Mesendoderm (in vitro differentiated cells): Measurements from ENCODE around the gene FZD2.

Source experiments
- DNase-seq: peaks from one replicate; pipeline ENCODE4 v3.0.0; 2013
- H2AK5ac ChIP-seq: 2 replicates; pipeline ENCODE4 v1.6.1; 2013; ENCODE audit warnings: low read length, inconsistent platforms
- H2BK120ac ChIP-seq: 2 replicates; pipeline ENCODE4 v1.6.1; 2013; ENCODE audit warnings: low read depth, mild to moderate bottlenecking, low read length, moderate library complexity, mixed read lengths
- H2BK15ac ChIP-seq: replicated peaks from 2 replicates; pipeline ENCODE4 v1.6.1; 2013; ENCODE audit warnings: low read depth, mild to moderate bottlenecking, moderate library complexity
- H2BK5ac ChIP-seq: 2 replicates; pipeline ENCODE4 v1.6.1; 2013; ENCODE audit warnings: low read length, inconsistent platforms
- H3K18ac ChIP-seq: 2 replicates; pipeline ENCODE4 v1.6.1; 2013; ENCODE audit warnings: mild to moderate bottlenecking, low read length, mixed read lengths
- H3K23ac ChIP-seq: one replicate; pipeline ENCODE4 v1.6.1; 2013; ENCODE audit warnings: low read length
- H3K27ac ChIP-seq: 2 replicates; pipeline ENCODE4 v1.5.1; 2013; ENCODE audit warnings: low read depth, mild to moderate bottlenecking, inconsistent platforms, low read length, moderate library complexity
- H3K27me3 ChIP-seq: 2 replicates; pipeline ENCODE4 v1.6.1; 2013; ENCODE audit warnings: low read length, control low read depth, mild to moderate bottlenecking, inconsistent platforms; ENCODE audit not compliant: insufficient read depth, poor library complexity
- H3K36me3 ChIP-seq: 2 replicates; pipeline ENCODE4 v1.6.1; 2013; ENCODE audit warnings: low read length, inconsistent platforms; ENCODE audit not compliant: control insufficient read depth, insufficient read depth
- H3K4ac ChIP-seq: one replicate; pipeline ENCODE4 v1.6.1; 2013; ENCODE audit warnings: low read depth, mild to moderate bottlenecking, low read length, moderate library complexity
- H3K4me1 ChIP-seq: 2 replicates; pipeline ENCODE4 v1.6.1; 2013; ENCODE audit warnings: low read depth, low read length, inconsistent platforms; ENCODE audit not compliant: control insufficient read depth
- H3K4me2 ChIP-seq: 2 replicates; pipeline ENCODE4 v1.6.1; 2013; ENCODE audit warnings: low read length
- H3K4me3 ChIP-seq: 2 replicates; pipeline ENCODE4 v1.5.1; 2013; ENCODE audit warnings: mild to moderate bottlenecking, low read length
- H3K56ac ChIP-seq: one replicate; pipeline ENCODE4 v1.6.1; 2013; ENCODE audit warnings: low read length
- H3K79me1 ChIP-seq: 2 replicates; pipeline ENCODE4 v1.6.1; 2013; ENCODE audit warnings: low read length, inconsistent platforms
- H3K79me2 ChIP-seq: 2 replicates; pipeline ENCODE4 v1.6.1; 2013; ENCODE audit warnings: mild to moderate bottlenecking, low read length; ENCODE audit not compliant: control insufficient read depth, insufficient read depth
- H3K9ac ChIP-seq: 2 replicates; pipeline ENCODE4 v1.6.1; 2013; ENCODE audit warnings: low read length, inconsistent platforms
- H4K5ac ChIP-seq: one replicate; pipeline ENCODE4 v1.6.1; 2013; ENCODE audit warnings: low read length
- H4K8ac ChIP-seq: one replicate; pipeline ENCODE4 v1.6.1; 2013; ENCODE audit warnings: low read depth, mild to moderate bottlenecking, control low read depth, low read length, moderate library complexity
- WGBS: extraction: QIAGEN DNeasy Blood & Tissue Kit; methylation state at CpG from one replicate; pipeline ENCODE4 v1.1.7; 2013; ENCODE audit warnings: low lambda C conversion rate, missing lambda C conversion rate; ENCODE audit not compliant: insufficient coverage; ENCODE audit errors: extremely low coverage; 5-methylcytosine and 5-hydroxymethylcytosine counted together

Gene FZD2

DNA sequence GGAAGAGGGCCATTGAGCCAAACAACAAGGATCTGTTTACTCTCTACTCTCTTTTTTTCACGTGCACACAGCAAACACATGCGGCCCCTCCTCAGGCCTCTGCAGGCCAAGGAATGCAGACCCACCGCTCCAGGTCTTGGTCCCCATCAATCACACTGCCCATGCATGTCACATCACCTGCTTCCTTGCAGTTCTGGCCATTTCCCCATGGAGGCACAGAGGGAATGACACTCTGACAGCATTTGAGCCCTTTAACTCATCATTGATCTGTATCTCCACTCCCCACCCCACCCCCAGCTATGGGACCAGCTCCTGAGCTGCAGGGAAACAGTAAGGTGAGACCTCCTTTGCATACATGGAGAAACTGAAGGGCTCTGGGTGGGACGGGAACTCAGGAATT, 53.0 kb downstream of the FZD2 start:
- Histone ChIP-seq H3K56ac (no peak overlapping the region), H3K23ac (no peak overlapping the region), H3K9ac (no peak overlapping the region), H3K4me2 (no peak overlapping the region), H3K79me1 (no peaks in the 10 kb centered on the region), H2BK5ac (no peak overlapping the region), H3K4ac (no peak overlapping the region), H4K5ac (no peak overlapping the region), H3K27ac (no peak overlapping the region), H3K4me1 (peaks cover 14% of the 10 kb centered on the region), H4K8ac (no peak overlapping the region), H3K79me2 (no peaks in the 10 kb centered on the region), H2BK15ac (no peak overlapping the region), H3K4me3 (no peak overlapping the region), H3K27me3 (no peaks in the 10 kb centered on the region), H2AK5ac (peak overlapping the region; percentile 58), H2BK120ac (no peak overlapping the region), H3K36me3 (no peaks in the 10 kb centered on the region), H3K18ac (no peak overlapping the region)
- no CpG with 5 or more reads among the region's 4 CpGs for WGBS
- peak; percentile 76 for DNase-seq
